Measurements from ENCODE around the gene SFT2D1.

The SFT2D1 gene

GRCh38 chr6:166274163-166274562 is 68.2 kb downstream of the SFT2D1 start:
- no peak for DNase-seq

GRCh38 chr6:166271376-166271765 is 71.0 kb downstream of the SFT2D1 start:
- DNase-seq: no peak

- no peak for DNase-seq
Measured at GRCh38 chr6:166270706-166271375, 71.5 kb downstream of the SFT2D1 start.
